Endothelial cell of umbilical vein (primary cell): ENCODE measurements around the gene SLC9B1. TPM values are rescaled to one million over a fixed set of nuclear protein-coding genes. Genes with fewer than 3 reads are reported as not detected.

Source experiments
- BruUV-seq: library from RNA; stranded (reverse); fragments of 400-500 nt; replicated peaks from 2 replicates; lab custom pipeline; 2021; lab: Mats Ljungman, UMichigan
- CTCF ChIA-PET: fragments of 300-600, 350-600 bp; sonication (Branson Sonifier 250); formaldehyde crosslinking; loops from one replicate; lab custom pipeline; 2021; ENCODE audit warnings: antibody characterized with exemption, inconsistent platforms; lab: Charles Lee
- POLR2A ChIA-PET: fragments of 300-600, 350-600 bp; sonication (Branson Sonifier 250); formaldehyde crosslinking; loops from one replicate; lab custom pipeline; 2021; ENCODE audit warnings: antibody characterized with exemption, inconsistent platforms; lab: Charles Lee
- DNase-seq: peaks from one replicate; pipeline ENCODE4 v3.0.0-alpha.2; 2011; ENCODE audit warnings: low read depth, low spot score
- FAIRE-seq: peaks from 2 replicates; lab custom pipeline; 2011; peaks lifted over from hg19 to GRCh38; lab: Jason Lieb, UNC
- H2AFZ ChIP-seq: 2 replicates; pipeline ENCODE4 v1.6.0; 2012; ENCODE audit warnings: low read depth, low read length, control low read depth, inconsistent platforms
- H3K27ac ChIP-seq: 2 replicates; pipeline ENCODE4 v1.5.1; 2011; ENCODE audit warnings: low read depth, mild to moderate bottlenecking, control low read depth, low read length, moderate library complexity; ENCODE audit not compliant: insufficient read depth
- H3K27me3 ChIP-seq, 2 experiments: 2 replicates each; pipeline versions ENCODE4 v1.6.0 to v1.6.1; 2011; ENCODE audit warnings: low read length in 2 of 2, mixed read lengths in 1 of 2; ENCODE audit not compliant: control insufficient read depth in 2 of 2, insufficient read depth in 2 of 2
- H3K36me3 ChIP-seq, 2 experiments: 2 replicates in 1 of 2; 3 replicates in 1 of 2; pipeline ENCODE4 v1.5.1; 2011; ENCODE audit warnings: low read length in 2 of 2, mild to moderate bottlenecking in 1 of 2, moderate library complexity in 1 of 2; ENCODE audit not compliant: control insufficient read depth in 2 of 2, insufficient read depth in 2 of 2; ENCODE audit errors: extremely low read depth in 1 of 2
- H3K4me1 ChIP-seq: 3 replicates; pipeline ENCODE4 v1.5.1; 2011; ENCODE audit warnings: mild to moderate bottlenecking, low read length; ENCODE audit not compliant: control insufficient read depth, insufficient read depth; ENCODE audit errors: extremely low read depth
- H3K4me2 ChIP-seq: 2 replicates; pipeline ENCODE4 v1.6.1; 2011; ENCODE audit warnings: low read length, control low read depth, mixed read lengths; ENCODE audit not compliant: insufficient read depth
- H3K4me3 ChIP-seq, 3 experiments: fragments of 200-600 bp in 1 of 3; sonication (generic), shearing (Covaris generic) in 1 of 3; replicated peaks in 1 of 3; 2 replicates each; pipeline ENCODE4 v1.5.1; 2011 to 2016; ENCODE audit warnings: control low read depth in 3 of 3, low read length in 3 of 3, mild to moderate bottlenecking in 2 of 3, inconsistent platforms in 1 of 3, low read depth in 1 of 3, moderate library complexity in 1 of 3; ENCODE audit not compliant: insufficient read depth in 1 of 3
- H3K79me2 ChIP-seq: 2 replicates; pipeline ENCODE4 v1.6.0; 2012; ENCODE audit warnings: low read length, inconsistent platforms; ENCODE audit not compliant: control insufficient read depth, insufficient read depth
- H3K9ac ChIP-seq: replicated peaks from 2 replicates; pipeline ENCODE3; 2011; ENCODE audit warnings: low read length, control low read depth; ENCODE audit not compliant: insufficient read depth; ENCODE audit errors: extremely low read depth
- H3K9me1 ChIP-seq: replicated peaks from 3 replicates; pipeline ENCODE4 v1.6.0; 2011; ENCODE audit warnings: mild to moderate bottlenecking, low read length; ENCODE audit not compliant: control insufficient read depth, insufficient read depth; ENCODE audit errors: extremely low read depth
- H3K9me3 ChIP-seq: replicated peaks from 2 replicates; pipeline ENCODE4 v1.5.1; 2012; ENCODE audit warnings: low read length, inconsistent platforms; ENCODE audit not compliant: control insufficient read depth, insufficient read depth
- H4K20me1 ChIP-seq: replicated peaks from 2 replicates; pipeline ENCODE3; 2011; ENCODE audit warnings: mild to moderate bottlenecking, low read length; ENCODE audit not compliant: control insufficient read depth, insufficient read depth; ENCODE audit errors: extremely low read depth
- CTCF ChIP-seq, 2 donors: IDR thresholded peaks; 1 replicate in 1 of 2; 2 replicates in 1 of 2; pipeline ENCODE4 v1.5.1; 2011; ENCODE audit warnings: low read length in 2 of 2, mild to moderate bottlenecking in 2 of 2, moderate library complexity in 2 of 2, control low read depth in 1 of 2, inconsistent platforms in 1 of 2, low read depth in 1 of 2; ENCODE audit not compliant: insufficient read depth in 1 of 2; ENCODE audit errors: extremely low read depth in 1 of 2
- EZH2 ChIP-seq: IDR thresholded peaks from 2 replicates; pipeline ENCODE4 v1.6.1; 2012; ENCODE audit warnings: borderline replicate concordance, low read depth, mild to moderate bottlenecking, moderate library complexity, low read length, inconsistent platforms; ENCODE audit not compliant: severe bottlenecking
- FOS ChIP-seq: IDR thresholded peaks from 2 replicates; pipeline ENCODE4 v1.6.1; 2011; ENCODE audit warnings: mild to moderate bottlenecking, low read length, moderate library complexity, borderline replicate concordance; ENCODE audit not compliant: insufficient read depth
- GATA2 ChIP-seq: IDR thresholded peaks from 2 replicates; pipeline ENCODE4 v1.7.0; 2011; ENCODE audit warnings: low read depth, mild to moderate bottlenecking, moderate library complexity, mixed read lengths, low read length; ENCODE audit not compliant: insufficient read length, insufficient read depth
- JUN ChIP-seq: IDR thresholded peaks from 2 replicates; pipeline ENCODE4 v1.6.1; 2011; ENCODE audit warnings: borderline replicate concordance, low read depth; ENCODE audit not compliant: insufficient read length, insufficient read depth
- MAX ChIP-seq: IDR thresholded peaks from 2 replicates; pipeline ENCODE4 v1.6.1; 2011; ENCODE audit not compliant: insufficient read depth, insufficient read length
- MYC ChIP-seq: IDR thresholded peaks from one replicate; pipeline ENCODE4 v1.6.1; 2011; ENCODE audit warnings: mild to moderate bottlenecking, low read depth, low read length
- POLR2A ChIP-seq: IDR thresholded peaks from 2 replicates; pipeline ENCODE4 v1.6.1; 2012; ENCODE audit warnings: low read depth, mild to moderate bottlenecking, control low read depth, low read length
- POLR2AphosphoS5 ChIP-seq: IDR thresholded peaks from 2 replicates; pipeline ENCODE4 v1.6.1; 2012; ENCODE audit warnings: low read depth, mild to moderate bottlenecking, control low read depth, low read length, moderate library complexity; ENCODE audit not compliant: insufficient read depth
- dilution Hi-C: fragments of 300-500 bp; cut with MboI; formaldehyde crosslinking; loops from one replicate; pipeline ENCODE4 v1.15.0; 2019; ENCODE audit warnings: low sequenced_read_pairs; ENCODE audit not compliant: extremely low pct_ligation_motif_present
- intact Hi-C: fragments of 100-400 bp; cut with micrococcal nuclease; formaldehyde crosslinking; loops from one replicate; pipeline ENCODE4 v1.10.0; 2022
- polyA plus RNA-seq, 4 experiments: library from polyadenylated mRNA; depleted of rRNA in 3 of 4; stranded (reverse) in 3 of 4; unstranded in 1 of 4; fragments of >200 nt; gene quantifications; 2 replicates each; pipeline versions ENCODE4 v1.2.1 to v1.2.3, GENCODE V29; 2011 to 2012; ENCODE audit warnings: missing spikeins in 1 of 4
- total RNA-seq: library from RNA; stranded (reverse); gene quantifications from 2 replicates; pipeline ENCODE4 v1.2.3, GENCODE V29; 2021

Gene SLC9B1
- total and polyA plus RNA-seq, 2 donors (not counting 3 experiments of a cell fraction or from before 2014, with no cell fraction given) = 0.19 to 0.49 TPM

GRCh38 chr4:103026868-103027267, 7.4 kb upstream of the SLC9B1 start:
- FAIRE-seq (no peak), DNase-seq (no peak)
- no peaks in the 10 kb centered on the region for H3K9me1 ChIP-seq
- no peak overlapping the region for H3K27ac ChIP-seq
- H4K20me1 ChIP-seq = no peaks in the 10 kb centered on the region
- no peaks in the 10 kb centered on the region for H3K27me3 ChIP-seq
- intact Hi-C loops (no loop called here), dilution Hi-C loops (no loop called here)
- CTCF ChIA-PET = no interaction called here
- TF ChIP-seq MYC (no peak), FOS (no peak), JUN (no peak), MAX (no peak), GATA2 (no peak), POLR2A (no peak), CTCF (IDR thresholded peaks at IDR 0.05; ENCODE audit: extremely low read depth in 1 of 2, insufficient read depth in 1 of 2, low read depth in 1 of 2, low read length in 2 of 2) (no peak), EZH2 (no peak), POLR2AphosphoS5 (no peak)
- no peaks in the 10 kb centered on the region for H3K79me2 ChIP-seq
- no TSS peak for BruUV-seq
- no peak overlapping the region for H3K9ac ChIP-seq
- H3K4me3 ChIP-seq = no peak overlapping the region
- H3K9me3 ChIP-seq = no peaks in the 10 kb centered on the region
- H3K4me1 ChIP-seq = no peaks in the 10 kb centered on the region
- H3K4me2 ChIP-seq = no peak overlapping the region
- H2AFZ ChIP-seq = no peak overlapping the region
- POLR2A ChIA-PET = no interaction called here
- no peaks in the 10 kb centered on the region for H3K36me3 ChIP-seq
